Measurements from ENCODE around the gene UGDH.
"Not testable (repeated sequence)": the region's sequence is repeated elsewhere in the genome, so short reads cannot be mapped to it uniquely, and the experiment has no call there.

The UGDH gene

GRCh38 chr4:39555472-39555871 is 28.2 kb upstream of the UGDH start:
- no peak overlapping the region for H3K4me3 ChIP-seq
- DNase-seq = no peak
- H3K9me3 ChIP-seq = no peaks in the 10 kb centered on the region
- H3K27me3 ChIP-seq = no peaks in the 10 kb centered on the region
- TF ChIP-seq CTCF (IDR thresholded peaks at IDR 0.05) = no peak
- H3K27ac ChIP-seq = no peak overlapping the region
- H3K36me3 ChIP-seq = peaks cover 12 to 55% (median 26%) of the 10 kb centered on the region in 3 donors
- H3K4me1 ChIP-seq = no peaks in the 10 kb centered on the region
- intact Hi-C loops (cut with DNase I; ENCODE audit: low total_unique reads) = no loop called here

- no peaks in the 10 kb centered on the region for H3K27me3 ChIP-seq
These were observed 21.3 kb upstream of the UGDH start for GRCh38 chr4:39548425-39549067.

GRCh38 chr4:39544580-39545315 is 17.5 kb upstream of the UGDH start:
- no peak for DNase-seq
- H3K9me3 ChIP-seq = no peaks in the 10 kb centered on the region
- no peaks in the 10 kb centered on the region for H3K27me3 ChIP-seq
- H3K27ac ChIP-seq = no peak overlapping the region
- peaks cover 0 to 10% (median 8%) of the 10 kb centered on the region in 3 donors for H3K36me3 ChIP-seq
- no peak for TF ChIP-seq CTCF (IDR thresholded peaks at IDR 0.05)
- H3K4me1 ChIP-seq = peaks cover 0 to 6% (median 0%) of the 10 kb centered on the region in 4 donors
- intact Hi-C loops (cut with DNase I; ENCODE audit: low total_unique reads) = no loop called here
- no peak overlapping the region for H3K4me3 ChIP-seq

More at GRCh38 chr4:39548425-39549067, 21.3 kb upstream of the UGDH start:
- H3K36me3 ChIP-seq = peaks cover 6 to 30% (median 14%) of the 10 kb centered on the region in 3 donors
- intact Hi-C loops (cut with DNase I; ENCODE audit: low total_unique reads) = no loop called here
- H3K27ac ChIP-seq = peak overlapping the region in 1 of 2 donors; percentile 4
- no peak for TF ChIP-seq CTCF (IDR thresholded peaks at IDR 0.05)
- no peaks in the 10 kb centered on the region for H3K9me3 ChIP-seq
- DNase-seq = no peak
- H3K4me3 ChIP-seq = no peak overlapping the region
- peaks cover 0 to 6% (median 0%) of the 10 kb centered on the region in 4 donors for H3K4me1 ChIP-seq

GRCh38 chr4:39544080-39544479 is 16.8 kb upstream of the UGDH start:
- intact Hi-C loops (cut with DNase I; ENCODE audit: low total_unique reads); H3K27ac ChIP-seq; H3K4me1 ChIP-seq; DNase-seq; H3K9me3 ChIP-seq; H3K27me3 ChIP-seq; H3K36me3 ChIP-seq; H3K4me3 ChIP-seq: not testable (repeated sequence)

GRCh38 chr4:39543034-39543433 is 15.8 kb upstream of the UGDH start:
- Histone ChIP-seq H3K36me3 (peaks cover 0 to 10% (median 8%) of the 10 kb centered on the region in 3 donors), H3K4me3 (no peak overlapping the region), H3K27me3 (no peaks in the 10 kb centered on the region), H3K27ac (no peak overlapping the region), H3K4me1 (peaks cover 0 to 2% (median 0%) of the 10 kb centered on the region in 4 donors), H3K9me3 (no peaks in the 10 kb centered on the region)
- intact Hi-C loops (cut with DNase I; ENCODE audit: low total_unique reads) = no loop called here
- TF ChIP-seq CTCF (IDR thresholded peaks at IDR 0.05) = no peak
- DNase-seq = no peak

- Histone ChIP-seq H3K4me3 (no peak overlapping the region), H3K9me3 (no peaks in the 10 kb centered on the region), H3K36me3 (peaks cover 0 to 10% (median 8%) of the 10 kb centered on the region in 3 donors), H3K27ac (no peak overlapping the region), H3K4me1 (no peaks in the 10 kb centered on the region), H3K27me3 (no peaks in the 10 kb centered on the region)
- TF ChIP-seq CTCF (IDR thresholded peaks at IDR 0.05) = no peak
- no peak for DNase-seq
- intact Hi-C loops (cut with DNase I; ENCODE audit: low total_unique reads) = no loop called here
These were observed 15.4 kb upstream of the UGDH start for GRCh38 chr4:39542611-39543012.

Measured in tibial artery (tissue), 4 donors.